HG02588 (cell line): Measurements from ENCODE around the gene ATG16L1.
A peak's percentile ranks its signal among the peaks of the same experiment; 100 is the strongest.
"Not testable (repeated sequence)": the region's sequence is repeated elsewhere in the genome, so short reads cannot be mapped to it uniquely, and the experiment has no call there.

Experiments used
- ATAC-seq: cut with Tn5 transposase; IDR thresholded peaks from one replicate; pipeline ENCODE4 v1.9.1; 2021; ENCODE audit warnings: mild to moderate bottlenecking, moderate library complexity; ENCODE audit not compliant: unreplicated experiment

Gene ATG16L1

DNA sequence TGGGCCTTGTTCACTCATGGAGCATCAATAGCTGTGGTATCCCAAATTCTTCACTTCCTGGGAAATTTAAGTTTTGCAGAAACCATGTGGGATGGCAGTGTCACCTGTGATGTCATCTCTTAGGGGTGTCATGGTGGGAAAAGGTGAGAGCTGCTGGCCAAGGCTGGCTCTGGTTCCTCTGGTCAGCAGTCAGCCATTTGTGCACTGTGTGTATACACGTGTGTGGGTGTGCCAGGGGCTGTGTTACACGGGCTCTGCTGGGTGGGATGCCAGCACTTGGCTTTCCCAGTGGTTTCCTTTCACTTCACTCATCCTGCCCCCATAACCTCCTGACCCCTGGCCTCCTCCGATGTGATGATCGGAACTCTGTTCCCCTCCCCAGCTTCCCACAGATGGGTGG, 77.4 kb downstream of the ATG16L1 start:
- ATAC-seq = no peak

DNA sequence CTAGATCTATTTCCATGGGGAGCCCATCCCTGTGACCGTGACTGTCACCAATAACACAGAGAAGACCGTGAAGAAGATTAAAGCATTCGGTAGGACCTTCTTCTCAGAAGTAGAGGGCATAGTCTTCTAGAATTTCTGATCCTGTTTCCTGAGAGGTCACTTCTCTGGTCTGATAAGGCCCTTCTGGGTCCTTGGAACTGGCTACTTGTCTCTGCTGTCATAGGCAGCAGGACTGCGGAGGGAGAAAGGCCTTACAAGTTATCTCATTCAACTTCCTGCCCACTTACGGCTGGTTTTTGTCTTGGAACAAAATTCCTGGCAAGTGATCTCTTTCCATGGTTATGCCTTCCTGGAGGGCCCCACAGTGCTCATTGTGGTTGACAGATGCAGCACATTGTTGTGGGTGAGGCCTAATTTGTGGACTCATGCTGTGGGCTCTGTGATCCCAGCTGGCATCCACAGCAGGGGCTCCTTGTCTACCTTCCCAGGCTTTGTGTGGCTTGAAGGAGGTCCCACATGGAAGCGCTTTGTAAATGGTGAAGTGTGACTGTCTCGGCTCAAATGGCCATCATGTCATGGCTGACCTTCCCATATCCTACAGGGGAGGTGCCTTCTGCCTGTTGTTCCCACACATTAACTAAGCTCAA, 78.1 kb downstream of the ATG16L1 start:
- no peak for ATAC-seq

GRCh38 chr2:233331536-233331935, 80.1 kb downstream of the ATG16L1 start:
- ATAC-seq = peak; percentile 78

GRCh38 chr2:233332125-233332524, 80.7 kb downstream of the ATG16L1 start:
- no peak for ATAC-seq

DNA sequence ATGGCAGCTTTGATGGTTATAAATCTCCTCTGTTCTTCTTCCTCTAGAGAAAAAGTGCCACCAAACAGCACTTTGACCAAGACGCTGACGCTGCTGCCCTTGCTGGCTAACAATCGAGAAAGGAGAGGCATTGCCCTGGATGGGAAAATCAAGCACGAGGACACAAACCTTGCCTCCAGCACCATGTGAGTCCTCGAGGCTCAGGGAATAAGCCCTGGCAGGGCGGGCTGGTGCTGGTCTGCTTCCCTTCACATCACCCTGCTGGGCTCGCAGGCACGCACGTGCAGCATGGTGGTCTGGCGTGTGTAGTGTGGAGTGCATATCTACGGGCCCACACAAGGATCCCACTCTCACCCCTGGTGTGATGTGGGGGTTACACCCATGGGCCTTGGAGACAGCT, 83.4 kb downstream of the ATG16L1 start:
- no peak for ATAC-seq

GRCh38 chr2:233336091-233336490, 84.6 kb downstream of the ATG16L1 start:
- not testable (repeated sequence) for ATAC-seq

DNA sequence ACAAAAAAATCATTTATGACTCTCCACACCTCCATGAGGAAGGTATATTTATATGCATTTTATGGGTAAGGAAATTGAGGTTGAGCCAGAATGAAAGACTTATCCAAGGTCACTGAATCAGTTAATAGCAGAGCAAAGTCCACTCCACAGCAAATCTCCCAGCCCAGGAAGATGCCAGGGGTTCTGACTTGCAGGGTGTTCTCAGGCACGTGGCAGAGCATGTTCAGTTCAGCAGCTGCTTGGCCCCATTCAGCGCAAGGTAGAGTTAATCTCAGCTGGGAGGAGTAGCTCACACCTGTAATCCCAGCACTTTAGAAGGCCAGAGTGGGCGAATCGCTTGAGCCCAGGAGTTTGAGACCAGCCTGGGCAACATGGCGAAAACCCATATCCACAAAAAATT, 85.1 kb downstream of the ATG16L1 start:
- ATAC-seq = no peak

GRCh38 chr2:233338046-233338445, 86.6 kb downstream of the ATG16L1 start:
- ATAC-seq = no peak

DNA sequence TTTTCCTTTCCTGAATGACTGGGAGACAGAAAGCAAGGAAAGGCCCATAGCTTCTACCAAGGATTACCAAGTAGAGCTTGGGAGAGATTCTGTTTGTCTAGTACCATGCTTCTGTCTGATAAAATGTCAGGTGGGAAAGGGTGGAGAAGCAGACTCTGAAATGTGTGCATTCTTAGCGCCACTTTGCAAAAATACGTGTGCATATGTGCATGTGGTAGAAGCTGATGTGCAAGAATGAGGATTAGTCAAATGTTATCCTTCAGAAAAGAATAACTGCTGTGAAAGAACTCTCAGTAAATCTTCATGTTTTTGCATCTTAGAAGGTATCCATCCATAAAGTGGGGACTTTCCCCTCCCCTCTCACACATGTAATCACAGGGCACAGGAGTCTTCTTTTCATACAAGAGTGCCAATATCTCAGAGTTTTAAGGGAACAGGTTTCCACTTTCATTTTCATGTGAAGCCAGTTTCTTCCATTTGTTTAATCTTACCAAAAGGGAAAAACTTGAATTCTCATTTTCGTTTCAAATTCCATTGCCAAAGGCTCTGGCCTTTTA, 87.4 kb downstream of the ATG16L1 start:
- no peak for ATAC-seq

GRCh38 chr2:233339427-233339826, 88.0 kb downstream of the ATG16L1 start:
- ATAC-seq = no peak

DNA sequence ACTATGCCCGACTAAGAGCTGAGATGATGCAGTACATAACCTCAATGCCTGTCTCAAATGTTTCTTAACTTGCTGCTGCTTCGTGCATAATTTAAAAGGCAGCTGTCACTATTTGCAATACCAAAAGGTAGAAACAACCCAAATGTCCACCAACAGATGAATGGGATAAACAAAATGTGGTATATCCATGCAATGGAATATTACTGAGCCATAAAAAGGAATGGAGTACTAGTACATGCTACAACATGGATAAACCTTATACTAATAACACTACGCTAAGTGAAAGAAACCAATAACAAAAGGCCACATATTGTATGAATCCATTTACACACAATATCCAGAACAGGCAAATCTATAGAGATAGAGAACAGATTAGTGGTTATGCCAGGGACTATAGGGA, 89.8 kb downstream of the ATG16L1 start:
- ATAC-seq = no peak

DNA sequence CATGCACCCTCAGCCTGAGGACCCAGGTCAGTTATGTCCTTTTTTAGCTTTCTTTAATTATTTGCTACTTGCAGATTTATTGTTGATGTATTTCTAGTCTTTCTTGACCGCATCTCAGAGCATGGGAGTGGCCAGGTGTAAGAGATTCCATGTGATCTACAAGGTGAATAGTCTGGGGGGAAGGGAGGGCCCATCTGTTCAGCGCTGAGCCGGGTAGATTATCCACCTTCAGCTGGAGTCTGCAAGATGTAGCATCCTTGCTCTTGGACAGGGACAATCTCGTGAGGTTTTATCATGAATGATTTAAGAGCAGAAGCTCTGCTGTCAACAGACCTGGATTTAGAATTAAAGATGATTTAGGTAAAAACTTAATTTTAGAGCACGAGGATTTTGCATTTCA, 90.8 kb downstream of the ATG16L1 start:
- ATAC-seq = no peak

GRCh38 chr2:233343171-233343705, 91.8 kb downstream of the ATG16L1 start:
- ATAC-seq = no peak
